HG03521 (cell line): ENCODE measurements around the gene GASK1A.
"Not testable (repeated sequence)": the region's sequence is repeated elsewhere in the genome, so short reads cannot be mapped to it uniquely, and the experiment has no call there.

Experiments used
- ATAC-seq: cut with Tn5 transposase; IDR thresholded peaks from one replicate; pipeline ENCODE4 v1.9.1; 2021; ENCODE audit warnings: mild to moderate bottlenecking, moderate library complexity; ENCODE audit not compliant: unreplicated experiment

GASK1A gene

GRCh38 chr3:43055806-43056770, 77.0 kb downstream of the GASK1A start:
- no peak for ATAC-seq

GRCh38 chr3:43059456-43059855, 80.3 kb downstream of the GASK1A start:
- ATAC-seq, result no peak

DNA sequence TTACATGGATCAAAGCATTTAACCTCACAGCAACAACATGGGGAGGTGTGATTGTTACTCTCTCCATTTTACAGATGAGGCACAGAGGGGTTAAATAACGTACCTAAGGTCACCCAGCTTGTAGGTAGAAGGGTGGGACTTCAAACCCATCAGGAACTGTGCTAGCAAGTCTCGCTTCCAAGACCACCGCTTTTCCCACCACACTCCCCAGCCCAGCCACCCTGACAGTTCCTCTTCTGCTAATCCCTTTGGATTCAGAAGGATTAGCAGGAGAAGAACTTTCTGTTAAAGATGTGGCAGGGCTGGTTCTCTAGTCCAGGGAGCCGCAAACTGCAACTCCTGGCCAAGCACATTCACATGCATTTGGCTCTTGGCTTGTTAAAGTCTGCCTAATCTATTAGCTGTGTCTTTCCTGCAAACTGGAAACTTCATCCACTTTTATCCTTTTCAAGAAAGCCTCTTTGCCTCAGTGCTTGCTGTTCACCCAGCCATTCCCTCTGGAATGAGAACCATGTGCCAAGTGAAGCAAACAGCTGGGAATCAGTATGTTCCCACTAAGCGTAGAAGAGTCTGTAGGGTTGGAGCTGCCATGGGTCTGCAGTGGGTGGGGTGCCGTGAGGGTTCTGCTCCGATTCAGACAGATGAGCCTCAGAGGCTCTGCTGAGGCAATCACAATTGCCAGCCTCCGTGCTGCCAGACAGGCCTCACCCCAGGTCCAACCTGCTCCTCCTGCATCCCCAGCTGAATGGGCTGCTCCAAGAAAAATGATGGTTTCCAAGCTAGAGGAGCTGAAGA, 82.2 kb downstream of the GASK1A start:
- no peak for ATAC-seq

DNA sequence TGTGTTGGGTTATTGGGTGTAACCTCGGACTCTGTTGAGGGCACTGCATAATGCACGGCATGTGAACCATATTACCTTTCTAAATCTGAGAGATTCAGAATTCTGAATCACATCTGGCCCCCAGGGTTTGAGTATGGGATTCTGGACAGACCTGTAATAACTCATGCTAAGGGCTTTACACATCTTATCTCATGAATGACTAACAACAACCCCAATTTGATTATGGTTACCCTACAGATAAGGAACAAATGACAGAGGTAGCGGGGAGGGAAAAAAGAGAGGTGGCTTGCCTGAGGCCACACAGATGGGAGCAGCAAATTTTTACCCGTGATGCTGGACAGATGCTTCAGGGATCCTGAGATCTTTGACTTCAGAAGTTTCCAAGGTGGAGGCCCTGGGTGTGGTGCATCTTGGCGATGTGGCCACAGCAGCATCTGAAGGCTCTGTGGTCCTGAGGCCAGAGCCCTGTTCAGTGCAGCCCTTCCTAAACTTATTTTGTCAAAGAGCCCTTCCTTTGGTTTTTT, 83.0 kb downstream of the GASK1A start:
- no peak for ATAC-seq

DNA sequence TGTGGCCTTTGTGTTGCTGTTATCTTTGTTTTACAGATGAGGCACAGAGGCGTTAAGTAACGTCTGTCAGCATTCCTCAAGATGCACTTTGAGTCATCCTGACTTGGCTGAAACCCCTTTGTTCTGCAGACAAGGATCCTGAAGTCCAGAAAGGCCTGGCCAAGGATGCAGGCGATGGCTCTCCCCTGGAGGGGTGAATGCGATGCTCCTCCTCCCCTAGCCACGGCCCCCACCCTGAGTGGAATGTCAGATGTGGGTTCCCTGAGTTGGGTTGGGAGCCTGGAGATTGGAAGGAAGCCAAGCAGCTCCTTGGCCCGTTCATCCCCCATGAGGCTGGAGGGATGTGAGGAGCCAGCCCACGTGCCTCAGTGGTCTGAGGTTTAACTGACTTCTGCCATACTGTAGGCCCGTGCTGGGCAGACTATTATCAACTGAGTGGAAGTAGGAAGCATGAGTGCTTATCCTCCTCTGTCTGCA, 83.5 kb downstream of the GASK1A start:
- no peak for ATAC-seq

GRCh38 chr3:43063114-43063513, 84.0 kb downstream of the GASK1A start:
- no peak for ATAC-seq

DNA sequence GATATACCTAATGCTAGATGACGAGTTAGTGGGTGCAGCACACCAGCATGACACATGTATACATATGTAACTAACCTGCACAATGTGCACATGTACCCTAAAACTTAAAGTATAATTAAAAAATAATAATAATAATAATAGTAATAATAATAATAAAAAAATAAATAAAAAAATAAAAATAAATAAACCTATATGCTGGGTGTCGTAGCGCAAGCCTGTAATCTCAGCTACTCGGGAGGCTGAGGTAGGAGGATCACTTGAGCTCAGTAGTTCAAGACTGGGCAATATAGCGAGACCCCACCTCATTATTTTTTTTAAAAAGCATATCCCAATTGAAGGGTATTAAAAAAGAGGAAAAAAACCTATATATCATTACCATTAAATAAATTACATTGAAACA, 91.6 kb downstream of the GASK1A start:
- not testable (repeated sequence) for ATAC-seq

DNA sequence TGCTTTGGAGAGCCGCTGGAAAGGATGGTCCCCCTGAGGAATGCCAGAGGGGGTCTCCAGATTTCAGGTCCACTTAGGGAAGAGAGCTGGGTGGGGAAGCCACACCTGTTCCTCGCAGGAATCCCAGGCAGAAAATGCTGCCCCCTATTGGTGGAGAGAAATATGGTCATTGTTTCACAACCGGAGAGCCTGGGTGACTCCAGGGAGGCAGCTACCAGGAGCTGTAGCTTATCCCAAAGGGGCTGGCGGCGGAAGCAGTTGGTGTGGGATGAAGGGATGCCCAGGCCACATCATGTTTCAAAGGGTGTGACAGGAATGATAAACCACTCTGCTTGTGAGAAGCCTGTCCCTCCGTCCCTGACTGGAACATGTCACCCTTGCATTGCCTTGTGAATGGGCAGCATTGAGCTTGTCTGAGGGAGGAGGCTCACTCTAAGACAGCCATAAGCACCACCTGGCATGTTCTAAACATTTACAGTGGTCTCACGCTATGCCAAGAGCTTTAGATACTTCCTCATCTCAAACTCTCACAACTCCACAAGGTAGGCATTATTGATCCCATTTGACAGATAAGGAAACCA, 92.3 kb downstream of the GASK1A start:
- ATAC-seq, result no peak

GRCh38 chr3:43072361-43072760, 93.2 kb downstream of the GASK1A start:
- no peak for ATAC-seq

GRCh38 chr3:43073116-43073835, 94.2 kb downstream of the GASK1A start:
- ATAC-seq, result no peak

DNA sequence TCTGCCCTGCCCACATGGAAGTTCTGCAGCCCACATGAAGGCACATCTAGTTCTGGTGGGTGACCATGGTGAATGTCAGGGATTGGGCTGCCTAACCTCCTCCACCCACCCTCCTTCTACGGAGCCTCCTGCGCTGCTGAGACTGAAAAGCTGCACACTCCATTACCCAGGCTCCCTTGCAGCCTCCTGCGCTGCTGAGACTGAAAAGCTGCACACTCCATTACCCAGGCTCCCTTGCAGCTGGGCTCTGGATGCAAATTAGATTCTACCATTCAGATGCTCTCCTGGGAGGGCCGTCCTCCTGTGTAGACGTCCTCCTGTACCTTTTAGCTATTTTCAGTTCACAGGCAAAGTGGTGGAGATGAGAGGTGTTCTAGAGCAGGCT, 94.7 kb downstream of the GASK1A start:
- no peak for ATAC-seq

- no peak for ATAC-seq
Measured at GRCh38 chr3:43074482-43074881, 95.4 kb downstream of the GASK1A start.

DNA sequence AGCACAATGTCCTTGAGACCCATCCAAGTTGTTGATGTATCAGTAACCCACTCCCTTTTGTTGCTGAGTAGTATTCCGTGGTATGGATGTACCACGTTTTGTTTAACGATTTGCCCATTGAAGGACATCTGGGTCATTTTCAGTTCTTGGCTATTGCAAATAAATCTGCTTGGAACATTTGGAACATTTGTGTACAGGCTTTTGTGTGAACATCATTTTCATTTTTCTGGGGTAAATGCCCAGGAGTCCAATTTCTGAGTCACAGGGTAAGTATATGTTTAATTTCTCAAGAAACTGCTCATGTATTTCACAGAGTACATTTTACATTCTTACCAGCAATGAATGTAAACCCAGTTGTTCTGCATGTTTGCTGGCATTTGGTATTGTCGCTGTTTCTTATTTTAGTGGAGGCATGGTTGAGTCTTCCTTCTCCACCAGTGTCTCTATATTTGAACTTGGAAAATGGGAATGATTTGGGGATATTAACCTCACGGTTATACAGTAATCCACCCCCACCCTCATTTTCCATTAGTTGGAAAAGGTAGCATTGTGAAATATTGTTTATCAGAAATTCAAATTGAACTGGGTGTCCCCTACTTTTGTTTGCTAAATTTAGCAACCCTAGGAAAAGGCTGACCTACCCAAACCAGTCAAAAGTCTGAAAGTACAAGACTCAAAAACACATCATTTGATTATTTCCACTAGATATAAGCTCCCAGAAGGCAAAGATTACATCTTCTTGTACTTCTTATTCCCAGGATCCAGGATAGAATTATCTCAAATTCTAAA, 96.0 kb downstream of the GASK1A start:
- ATAC-seq, result no peak

DNA sequence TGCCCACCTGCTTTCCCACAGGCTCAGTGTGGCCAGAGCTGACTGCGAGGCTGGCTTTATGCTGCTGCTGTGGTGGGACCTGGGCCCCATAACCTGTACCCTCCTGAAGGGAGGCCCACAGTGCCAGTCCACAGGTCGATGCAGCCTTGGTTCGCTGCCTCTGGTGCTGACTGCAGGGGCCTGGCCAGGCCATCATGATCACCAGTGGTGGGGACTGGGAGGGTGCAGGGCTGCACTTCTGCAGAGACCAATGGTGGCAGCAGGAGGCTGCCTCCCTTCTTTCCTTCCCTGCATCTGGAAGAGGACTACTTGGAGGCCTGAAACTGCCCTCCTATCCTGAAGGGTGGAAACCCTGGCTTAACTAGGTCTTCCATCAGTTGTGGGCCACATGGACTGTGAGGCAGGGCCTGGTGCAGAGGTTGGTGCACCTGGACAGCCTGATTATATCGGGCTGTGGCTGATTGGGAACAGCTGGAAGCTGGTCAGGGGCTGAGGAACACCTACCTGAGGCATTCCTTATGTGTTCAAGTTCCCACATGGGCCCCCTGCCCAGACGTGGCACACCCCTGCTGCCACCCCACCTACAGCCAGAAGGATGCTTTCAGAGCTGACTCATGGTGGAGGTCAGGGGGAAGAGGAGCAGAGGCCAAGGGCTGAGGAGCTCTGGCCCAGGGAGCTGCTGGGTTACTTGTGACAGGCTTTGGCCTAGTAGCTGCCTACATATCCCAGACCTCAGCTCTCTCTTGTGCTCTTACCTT, 97.0 kb downstream of the GASK1A start:
- ATAC-seq, result no peak

- ATAC-seq, result no peak
Measured at GRCh38 chr3:43076857-43077256, 97.7 kb downstream of the GASK1A start.

DNA sequence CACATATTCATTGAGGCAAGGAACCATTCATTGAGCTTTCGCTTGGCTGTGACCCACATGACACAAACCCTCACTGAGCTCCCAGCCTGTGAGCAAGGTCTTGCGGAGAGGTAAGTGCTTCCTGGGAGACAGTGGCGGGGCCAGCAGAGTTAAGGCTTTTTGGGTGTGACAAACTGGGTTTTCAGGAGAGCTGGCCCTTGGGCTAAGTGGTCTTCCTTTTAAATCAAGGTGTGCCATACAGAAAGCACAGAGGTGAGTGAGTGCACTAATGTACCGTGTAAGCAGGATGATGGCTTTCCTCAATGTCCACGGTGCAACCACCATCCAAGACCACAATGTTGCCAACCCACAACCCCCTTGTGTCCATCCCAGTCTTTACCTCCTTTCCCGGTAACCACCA, 98.2 kb downstream of the GASK1A start:
- no peak for ATAC-seq

DNA sequence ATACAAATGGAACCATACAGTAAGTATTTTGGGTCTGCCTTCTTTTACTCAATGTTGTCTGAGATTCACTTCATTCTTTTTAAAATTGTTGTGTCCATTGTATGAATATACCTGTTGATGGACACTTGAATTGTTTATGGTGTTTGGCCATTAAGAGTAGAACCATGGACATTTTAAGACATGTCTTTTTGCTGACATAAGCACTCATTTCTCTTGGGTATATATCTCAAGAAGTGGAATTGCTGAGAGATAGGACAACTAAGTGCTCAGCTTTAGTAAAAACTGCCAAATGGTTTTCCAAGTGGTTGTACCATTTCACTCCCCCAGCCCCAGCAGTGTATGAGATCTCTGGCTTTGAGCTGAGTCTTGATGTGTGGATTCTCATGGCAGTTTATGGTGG, 98.6 kb downstream of the GASK1A start:
- ATAC-seq, result no peak

DNA sequence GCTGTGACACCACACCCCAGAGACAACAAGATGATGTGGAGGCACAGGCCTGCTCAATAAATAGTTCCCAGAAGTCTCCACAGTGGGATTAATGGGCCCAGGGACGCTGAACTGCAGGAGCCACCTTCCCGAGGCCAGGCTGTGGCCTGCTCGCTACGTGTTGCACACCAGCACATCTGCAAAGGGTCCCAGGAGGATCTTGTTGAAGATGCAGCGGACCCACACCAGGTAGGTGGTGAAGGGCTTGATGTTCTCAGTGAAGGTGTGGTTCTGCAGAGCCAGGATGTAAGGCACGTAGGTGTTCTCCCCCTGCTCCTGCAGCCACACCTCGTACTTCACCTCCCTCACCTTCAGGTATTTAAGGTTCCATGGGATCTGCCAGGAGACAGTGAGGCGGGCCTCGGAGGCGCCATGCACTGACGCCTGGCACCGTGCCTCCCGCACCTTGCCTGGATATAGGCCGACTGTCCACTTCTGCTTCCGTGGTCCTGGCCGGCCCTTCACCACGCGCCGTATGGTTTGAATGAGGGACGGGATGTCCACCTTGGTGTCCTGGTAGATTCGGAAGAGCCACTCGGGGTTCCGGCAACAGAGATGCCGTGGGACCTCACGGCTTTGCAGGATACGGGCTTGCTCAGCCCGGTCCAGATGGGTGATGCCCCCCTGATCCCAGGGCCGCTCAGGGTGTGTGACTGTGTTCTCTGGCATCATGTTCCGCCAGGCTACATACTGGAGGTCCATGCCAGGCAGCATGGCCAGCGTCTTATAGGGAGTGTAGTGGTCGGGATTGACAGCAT, 100.6 kb downstream of the GASK1A start:
- no peak for ATAC-seq
